T-cell (primary cell): Measurements from ENCODE around the gene TMEM156. TPM values are rescaled to one million over a fixed set of nuclear protein-coding genes. Genes with fewer than 3 reads are reported as not detected.

Source experiments
- ATAC-seq, 4 experiments: fragments of 200-7000 bp in 3 of 4; fragments of 150-1000 bp in 1 of 4; cut with Tn5 transposase; replicated peaks in 1 of 4; 1 replicate in 3 of 4; 2 replicates in 1 of 4; pipeline ENCODE4 v1.10.0; 2021; ENCODE audit warnings: moderate library complexity in 3 of 4, mild to moderate bottlenecking in 2 of 4, moderate number of reproducible peaks in 1 of 4
- CTCF ChIA-PET, 2 donors: fragments of 300-600 bp; sonication (Branson Sonifier 250); formaldehyde crosslinking; loops; one replicate each; lab custom pipeline; 2022; ENCODE audit warnings: antibody characterized with exemption in 2 of 2; lab: Charles Lee
- POLR2A ChIA-PET, 2 donors: fragments of 300-600 bp; sonication (Branson Sonifier 250); formaldehyde crosslinking; loops; one replicate each; lab custom pipeline; 2022; ENCODE audit warnings: antibody characterized with exemption in 2 of 2; lab: Charles Lee
- DNase-seq, 35 experiments: peaks; one replicate each; pipeline versions ENCODE4 v3.0.0 to v3.0.0-alpha.2; 2013 to 2023
- H3K27ac ChIP-seq: one replicate; pipeline ENCODE4 v1.5.1; 2013; ENCODE audit warnings: low read length
- H3K27me3 ChIP-seq, 2 experiments: replicated peaks in 1 of 2; 1 replicate in 1 of 2; 2 replicates in 1 of 2; pipeline versions ENCODE4 v1.6.1 to v1.7.0; 2013; ENCODE audit warnings: low read length in 1 of 2, mixed read lengths in 1 of 2; ENCODE audit not compliant: control insufficient read depth in 2 of 2, insufficient read depth in 2 of 2; ENCODE audit errors: extremely low read depth in 1 of 2
- H3K36me3 ChIP-seq, 2 donors: 1 replicate in 1 of 2; 2 replicates in 1 of 2; pipeline versions ENCODE4 v1.6.1 to v1.7.0; 2013; ENCODE audit warnings: low read length in 1 of 2; ENCODE audit not compliant: control insufficient read depth in 2 of 2, insufficient read depth in 1 of 2; ENCODE audit errors: extremely low read depth in 1 of 2
- H3K4me1 ChIP-seq, 2 experiments: 1 replicate in 1 of 2; 2 replicates in 1 of 2; pipeline versions ENCODE4 v1.6.1 to v1.7.0; 2013; ENCODE audit warnings: low read length in 2 of 2, mixed read lengths in 1 of 2; ENCODE audit not compliant: insufficient read depth in 2 of 2, control insufficient read depth in 1 of 2; ENCODE audit errors: extremely low read depth in 1 of 2
- H3K4me3 ChIP-seq, 2 donors: 1 replicate in 1 of 2; 2 replicates in 1 of 2; pipeline versions ENCODE4 v1.5.1 to v1.7.0; 2013; ENCODE audit warnings: mild to moderate bottlenecking in 2 of 2, low read length in 1 of 2, moderate library complexity in 1 of 2; ENCODE audit not compliant: control insufficient read depth in 1 of 2; ENCODE audit errors: extremely low read depth in 1 of 2
- H3K9me3 ChIP-seq: 2 replicates; pipeline ENCODE4 v1.7.0; 2013
- H3K27ac Mint-ChIP-seq, 2 donors: one replicate each; pipeline ENCODE4 v1.8.0; 2020 to 2021; ENCODE audit warnings: mild to moderate bottlenecking in 2 of 2, mixed read lengths in 2 of 2
- H3K27me3 Mint-ChIP-seq, 2 donors: one replicate each; pipeline ENCODE4 v1.8.0; 2021 to 2022; ENCODE audit warnings: mixed read lengths in 2 of 2
- H3K36me3 Mint-ChIP-seq: one replicate; pipeline ENCODE4 v1.8.0; 2021; ENCODE audit warnings: mixed read lengths
- H3K4me1 Mint-ChIP-seq, 3 donors: one replicate each; pipeline ENCODE4 v1.8.0; 2020 to 2022; ENCODE audit warnings: mixed read lengths in 3 of 3, mild to moderate bottlenecking in 1 of 3
- H3K4me3 Mint-ChIP-seq, 3 donors: one replicate each; pipeline ENCODE4 v1.8.0; 2020 to 2022; ENCODE audit warnings: mild to moderate bottlenecking in 3 of 3, mixed read lengths in 3 of 3, moderate library complexity in 3 of 3
- H3K9me3 Mint-ChIP-seq, 3 donors: one replicate each; pipeline ENCODE4 v1.8.0; 2020 to 2022; ENCODE audit warnings: mixed read lengths in 3 of 3
- WGBS: methylation state at CpG from one replicate; pipeline ENCODE4 v1.1.5; 2013; ENCODE audit warnings: missing lambda C conversion rate; ENCODE audit not compliant: insufficient coverage; 5-methylcytosine and 5-hydroxymethylcytosine counted together
- total RNA-seq, 35 experiments: library from RNA in 6 of 35; stranded (reverse) in 6 of 35; fragments of 120-200 nt in 1 of 35; gene quantifications; one replicate each; pipeline versions ENCODE4 v1.2.1 to v1.2.4 and lab custom pipeline; 2013 to 2026

TMEM156 gene
- total RNA-seq, 5 donors from 2014 or later (not counting 1 experiment from before 2014, with no cell fraction given) = 7.5 to 23.1 (median 12.5) TPM

DNA sequence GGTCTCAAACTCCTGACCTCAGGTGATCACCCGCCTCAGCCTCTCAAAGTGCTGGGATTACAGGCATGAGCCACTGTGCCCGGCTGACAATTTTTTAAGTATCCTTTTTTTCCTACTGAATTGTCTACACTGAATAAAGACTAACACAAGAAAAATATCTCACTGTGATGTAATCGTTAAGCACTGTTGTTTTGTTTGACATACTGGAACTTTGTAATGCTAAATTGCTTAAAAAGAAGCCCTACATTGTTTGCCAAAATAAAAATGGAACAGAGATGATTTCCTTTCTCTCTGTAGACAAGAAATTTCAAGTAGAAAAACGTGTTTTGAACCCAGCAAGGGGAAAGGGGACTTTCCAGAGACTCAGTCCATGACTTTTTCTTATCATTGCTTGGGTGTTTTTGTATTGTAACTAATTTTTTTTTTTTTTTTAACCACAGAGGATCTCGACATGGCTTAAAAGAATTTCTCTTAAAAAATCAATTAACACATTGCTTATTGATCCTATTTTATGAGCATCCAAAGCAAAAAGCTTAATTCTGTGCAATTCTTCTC, 74.9 kb downstream of the TMEM156 start:
- no peak overlapping the region for H3K4me3 Mint-ChIP-seq
- H3K4me1 Mint-ChIP-seq = peaks cover 0 to 8% (median 4%) of the 10 kb centered on the region in 3 donors
- peak in 1 of 35 experiments; percentile 25 for DNase-seq
- Histone ChIP-seq H3K36me3 (no peaks in the 10 kb centered on the region), H3K27me3 (no peaks in the 10 kb centered on the region), H3K4me3 (no peak overlapping the region), H3K4me1 (peaks cover 0 to 8% of the 10 kb centered on the region in 2 experiments), H3K9me3 (no peaks in the 10 kb centered on the region), H3K27ac (no peak overlapping the region)
- ChIA-PET POLR2A (no interaction called here), CTCF (no interaction called here)
- H3K27me3 Mint-ChIP-seq = no peaks in the 10 kb centered on the region
- no CpG with 5 or more reads among the region's 5 CpGs for WGBS
- no peaks in the 10 kb centered on the region for H3K36me3 Mint-ChIP-seq
- H3K9me3 Mint-ChIP-seq = peaks cover 0 to 8% (median 3%) of the 10 kb centered on the region in 3 donors
- peak in 1 of 4 experiments; percentile 60 for ATAC-seq
- no peak overlapping the region for H3K27ac Mint-ChIP-seq

DNA sequence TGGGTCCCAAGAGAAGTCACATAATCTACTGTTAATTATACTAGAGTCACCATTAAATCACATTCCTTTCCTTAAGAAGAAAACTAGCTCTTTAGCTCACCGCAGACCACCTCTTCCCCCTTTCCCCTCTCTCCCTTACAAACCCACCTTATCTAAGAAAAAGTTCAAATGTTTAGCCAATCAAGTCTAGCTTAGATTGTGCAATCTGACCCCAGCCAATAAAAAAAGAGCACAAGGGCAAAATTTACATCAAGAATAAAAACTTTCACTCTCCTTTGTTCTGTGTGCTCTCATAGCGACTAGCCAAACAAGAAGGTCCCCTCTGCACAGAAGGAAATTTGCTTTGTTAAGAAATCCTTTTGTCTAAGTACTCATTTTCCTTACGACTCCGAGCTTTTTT, 76.3 kb downstream of the TMEM156 start:
- ChIA-PET POLR2A (no interaction called here), CTCF (no interaction called here)
- H3K27ac Mint-ChIP-seq = no peak overlapping the region

DNA sequence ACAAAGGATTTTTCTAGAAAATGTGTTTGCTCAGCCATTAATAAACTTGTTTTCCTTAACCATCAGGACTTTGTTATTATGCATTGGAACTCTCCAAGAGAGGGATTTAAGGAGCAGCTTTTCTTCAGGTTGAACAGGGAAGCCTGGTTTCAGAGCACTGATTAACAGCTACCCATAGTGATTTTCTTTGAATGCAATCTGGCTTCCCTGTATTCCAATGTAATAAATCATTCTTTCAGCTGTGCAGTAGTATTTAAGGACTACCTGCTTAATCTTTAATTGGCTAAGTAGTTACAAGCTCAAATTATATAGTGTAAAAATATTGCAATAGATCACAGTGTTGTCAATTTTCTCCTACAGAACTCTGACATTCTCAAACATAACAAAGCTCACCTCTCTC, 77.5 kb downstream of the TMEM156 start:
- ATAC-seq (no peak), DNase-seq (no peak)
- no peaks in the 10 kb centered on the region for H3K9me3 ChIP-seq
- Mint-ChIP-seq H3K36me3 (no peaks in the 10 kb centered on the region), H3K27ac (no peak overlapping the region), H3K4me1 (peaks cover 9 to 14% (median 11%) of the 10 kb centered on the region in 3 donors), H3K4me3 (no peak overlapping the region), H3K9me3 (no peaks in the 10 kb centered on the region), H3K27me3 (no peaks in the 10 kb centered on the region)
- H3K36me3 ChIP-seq = no peaks in the 10 kb centered on the region
- H3K4me3 ChIP-seq = no peak overlapping the region
- no peak overlapping the region for H3K27ac ChIP-seq
- H3K27me3 ChIP-seq = no peaks in the 10 kb centered on the region
- CTCF ChIA-PET = no interaction called here
- POLR2A ChIA-PET = no interaction called here
- peaks cover 0 to 9% of the 10 kb centered on the region in 2 experiments for H3K4me1 ChIP-seq

More for the DNA sequence above, 76.3 kb downstream of the TMEM156 start:
- Histone ChIP-seq H3K4me1 (peaks cover 0 to 8% of the 10 kb centered on the region in 2 experiments), H3K4me3 (no peak overlapping the region), H3K9me3 (no peaks in the 10 kb centered on the region), H3K36me3 (no peaks in the 10 kb centered on the region), H3K27me3 (no peaks in the 10 kb centered on the region), H3K27ac (no peak overlapping the region)
- Mint-ChIP-seq H3K27me3 (no peaks in the 10 kb centered on the region), H3K4me3 (no peak overlapping the region), H3K36me3 (no peaks in the 10 kb centered on the region), H3K4me1 (peaks cover 0 to 11% (median 4%) of the 10 kb centered on the region in 3 donors), H3K9me3 (no peaks in the 10 kb centered on the region)
- WGBS = 100% methylated on average over 1 of the region's 4 CpGs
- no peak for DNase-seq
- ATAC-seq = no peak

DNA sequence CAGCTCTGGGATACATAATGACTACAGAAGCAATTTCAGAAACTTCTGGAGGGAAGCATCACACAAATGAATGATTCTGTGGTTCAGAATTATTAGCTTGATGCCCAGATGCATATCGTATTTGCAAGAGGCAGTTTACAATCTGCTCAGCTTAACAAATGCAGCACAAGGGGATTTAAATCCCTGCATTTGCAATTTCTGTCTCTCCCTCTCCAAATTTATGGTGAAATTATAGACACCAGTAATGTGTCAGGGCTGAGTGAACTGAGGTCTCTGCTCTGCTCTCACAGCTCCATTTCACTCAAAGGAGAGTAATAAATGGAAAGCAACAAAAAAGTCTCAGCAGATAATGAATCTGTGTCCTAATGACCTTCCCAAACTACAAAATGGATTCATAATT, 80.2 kb downstream of the TMEM156 start:
- no peaks in the 10 kb centered on the region for H3K9me3 Mint-ChIP-seq
- no peak overlapping the region for H3K27ac Mint-ChIP-seq
- no peak overlapping the region for H3K4me3 Mint-ChIP-seq
- no peaks in the 10 kb centered on the region for H3K27me3 ChIP-seq
- H3K36me3 ChIP-seq = no peaks in the 10 kb centered on the region
- no peak overlapping the region for H3K27ac ChIP-seq
- DNase-seq (no peak), ATAC-seq (no peak)
- no peaks in the 10 kb centered on the region for H3K36me3 Mint-ChIP-seq
- ChIA-PET CTCF (no interaction called here), POLR2A (no interaction called here)
- H3K4me1 Mint-ChIP-seq = peaks cover 21 to 28% (median 26%) of the 10 kb centered on the region in 3 donors
- H3K4me1 ChIP-seq = peaks cover 7 to 13% of the 10 kb centered on the region in 2 experiments
- WGBS = no CpG with 5 or more reads among the region's 1 CpG
- H3K9me3 ChIP-seq = no peaks in the 10 kb centered on the region
- H3K4me3 ChIP-seq = no peak overlapping the region
- no peaks in the 10 kb centered on the region for H3K27me3 Mint-ChIP-seq

DNA sequence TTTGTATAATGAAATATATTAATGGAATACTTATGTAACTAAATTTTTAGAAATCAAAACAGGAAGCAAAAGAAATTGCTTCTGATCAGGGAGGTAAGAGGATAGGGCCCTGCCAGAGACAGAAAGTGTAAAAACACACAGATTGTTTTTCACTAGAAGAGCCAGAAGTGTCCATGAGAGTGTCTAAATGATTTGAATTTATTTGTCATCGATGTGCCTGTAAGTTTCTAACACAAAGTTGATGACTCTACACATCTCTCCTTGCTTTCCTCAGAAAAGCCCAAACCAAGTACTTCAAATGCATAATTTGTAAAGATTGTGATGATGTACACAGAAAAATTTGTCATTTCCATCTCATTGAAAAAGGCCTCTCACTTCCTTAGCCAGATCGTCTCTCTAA, 80.6 kb downstream of the TMEM156 start:
- POLR2A ChIA-PET = no interaction called here
- peaks cover 21 to 31% (median 28%) of the 10 kb centered on the region in 3 donors for H3K4me1 Mint-ChIP-seq
- no peak overlapping the region for H3K4me3 Mint-ChIP-seq

DNA sequence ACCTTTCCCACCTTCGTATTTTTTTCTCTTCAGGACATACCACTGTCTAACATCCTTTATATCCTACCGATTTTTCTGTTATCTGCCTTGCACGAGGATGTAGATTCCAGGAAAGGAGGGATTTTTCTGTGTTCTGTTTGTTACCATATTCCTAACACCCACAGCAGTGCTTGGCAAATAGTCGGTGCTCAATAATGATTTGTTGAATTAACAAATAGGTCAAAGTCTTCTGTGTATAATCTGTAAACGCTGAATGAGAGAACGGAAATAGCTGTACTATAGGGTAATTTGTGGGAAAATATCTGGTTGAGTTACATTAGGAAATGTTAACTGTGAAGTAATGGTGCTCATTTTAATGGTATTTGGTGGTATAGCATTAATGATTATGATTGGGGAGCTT, 81.5 kb downstream of the TMEM156 start:
- H3K27ac Mint-ChIP-seq = no peak overlapping the region

More for the DNA sequence above, 80.6 kb downstream of the TMEM156 start:
- no CpG with 5 or more reads among the region's 2 CpGs for WGBS
- Histone ChIP-seq H3K4me3 (no peak overlapping the region), H3K36me3 (no peaks in the 10 kb centered on the region), H3K9me3 (no peaks in the 10 kb centered on the region), H3K27me3 (no peaks in the 10 kb centered on the region), H3K4me1 (peaks cover 7 to 13% of the 10 kb centered on the region in 2 experiments), H3K27ac (no peak overlapping the region)
- ATAC-seq = no peak
- Mint-ChIP-seq H3K9me3 (no peaks in the 10 kb centered on the region), H3K27ac (no peak overlapping the region), H3K36me3 (no peaks in the 10 kb centered on the region), H3K27me3 (no peaks in the 10 kb centered on the region)
- no peak for DNase-seq
- CTCF ChIA-PET = interaction anchor here in 1 of 2 donors (0.6 kb wide), 1 partner anchor 192 kb away, joined by 3 read pairs; no protein-coding TSS in a partner anchor

More for the DNA sequence above, 81.5 kb downstream of the TMEM156 start:
- WGBS = 95% methylated on average over 2 of the region's 6 CpGs
- no peaks in the 10 kb centered on the region for H3K27me3 Mint-ChIP-seq
- Histone ChIP-seq H3K4me1 (peaks cover 7 to 13% of the 10 kb centered on the region in 2 experiments), H3K27me3 (no peaks in the 10 kb centered on the region), H3K36me3 (no peaks in the 10 kb centered on the region), H3K27ac (no peak overlapping the region), H3K9me3 (no peaks in the 10 kb centered on the region), H3K4me3 (no peak overlapping the region)
- ChIA-PET CTCF (interaction anchor here (0.6 to 2.3 kb wide), 3 partner anchors 48 to 899 kb away, joined by 3 to 16 read pairs (median 6); no protein-coding TSS in a partner anchor), POLR2A (interaction anchor here (0.6 to 2.0 kb wide), 4 partner anchors 56 to 614 kb away, joined by 3 to 11 read pairs (median 4); no protein-coding TSS in a partner anchor)
- no peak overlapping the region for H3K4me3 Mint-ChIP-seq
- H3K36me3 Mint-ChIP-seq = no peaks in the 10 kb centered on the region
- DNase-seq (no peak), ATAC-seq (no peak)
- H3K4me1 Mint-ChIP-seq = peaks cover 21 to 31% (median 28%) of the 10 kb centered on the region in 3 donors
- H3K9me3 Mint-ChIP-seq = no peaks in the 10 kb centered on the region
